ENCODE measurements around the gene EME2.

Gene EME2

GRCh38 chr16:1743376-1744337 lies 29.0 kb upstream of the EME2 start:
- no peak for DNase-seq (ENCODE audit: low read depth)
- no peak overlapping the region for H3K4me3 ChIP-seq (ENCODE audit: low read depth, low read length)
- TF ChIP-seq CTCF (IDR thresholded peaks at IDR 0.05; ENCODE audit: low read depth, low read length) (no peak), MAX (IDR thresholded peaks at IDR 0.05; ENCODE audit: low read depth, low read length) (no peak), POLR2A (IDR thresholded peaks at IDR 0.05; ENCODE audit: extremely low read depth, insufficient read length) (no peak), MYC (IDR thresholded peaks at IDR 0.05; ENCODE audit: low read depth, low read length) (no peak)

- DNase-seq (ENCODE audit: low read depth) = no peak
- no peak overlapping the region for H3K4me3 ChIP-seq (ENCODE audit: low read depth, low read length)
- TF ChIP-seq CTCF (IDR thresholded peaks at IDR 0.05; ENCODE audit: low read depth, low read length) = no peak
- no peak for TF ChIP-seq MYC (IDR thresholded peaks at IDR 0.05; ENCODE audit: low read depth, low read length)
- TF ChIP-seq MAX (IDR thresholded peaks at IDR 0.05; ENCODE audit: low read depth, low read length) = no peak
- no peak for TF ChIP-seq POLR2A (IDR thresholded peaks at IDR 0.05; ENCODE audit: extremely low read depth, insufficient read length)
Observed at GRCh38 chr16:1744338-1744840, 28.2 kb upstream of the EME2 start.

- TF ChIP-seq MYC (IDR thresholded peaks at IDR 0.05; ENCODE audit: low read depth, low read length) = no peak
- no peak for TF ChIP-seq MAX (IDR thresholded peaks at IDR 0.05; ENCODE audit: low read depth, low read length)
- TF ChIP-seq CTCF (IDR thresholded peaks at IDR 0.05; ENCODE audit: low read depth, low read length) = no peak
- TF ChIP-seq POLR2A (IDR thresholded peaks at IDR 0.05; ENCODE audit: extremely low read depth, insufficient read length) = no peak
- H3K4me3 ChIP-seq (ENCODE audit: low read depth, low read length) = no peak overlapping the region
- DNase-seq (ENCODE audit: low read depth) = no peak
Observed at GRCh38 chr16:1745181-1745899, 27.3 kb upstream of the EME2 start.

- no peak overlapping the region for H3K4me3 ChIP-seq (ENCODE audit: low read depth, low read length)
- DNase-seq (ENCODE audit: low read depth) = no peak
- TF ChIP-seq MAX (IDR thresholded peaks at IDR 0.05; ENCODE audit: low read depth, low read length) = no peak
- no peak for TF ChIP-seq MYC (IDR thresholded peaks at IDR 0.05; ENCODE audit: low read depth, low read length)
- TF ChIP-seq CTCF (IDR thresholded peaks at IDR 0.05; ENCODE audit: low read depth, low read length) = no peak
- no peak for TF ChIP-seq POLR2A (IDR thresholded peaks at IDR 0.05; ENCODE audit: extremely low read depth, insufficient read length)
Observed at GRCh38 chr16:1745900-1746692, 26.5 kb upstream of the EME2 start.

- DNase-seq (ENCODE audit: low read depth) = no peak
- TF ChIP-seq MYC (IDR thresholded peaks at IDR 0.05; ENCODE audit: low read depth, low read length) (no peak), CTCF (IDR thresholded peaks at IDR 0.05; ENCODE audit: low read depth, low read length) (no peak), MAX (IDR thresholded peaks at IDR 0.05; ENCODE audit: low read depth, low read length) (no peak), POLR2A (IDR thresholded peaks at IDR 0.05; ENCODE audit: extremely low read depth, insufficient read length) (no peak)
Observed at GRCh38 chr16:1746693-1747195, 25.9 kb upstream of the EME2 start.

More at GRCh38 chr16:1746693-1747195, 25.9 kb upstream of the EME2 start:
- no peak overlapping the region for H3K4me3 ChIP-seq (ENCODE audit: low read depth, low read length)

Data from NB4 (cell line).